GM18517 (cell line): Measurements from ENCODE around the gene CA12.
"Not testable (repeated sequence)": the region's sequence is repeated elsewhere in the genome, so short reads cannot be mapped to it uniquely, and the experiment has no call there.

Source experiments
- ATAC-seq: cut with Tn5 transposase; IDR thresholded peaks from one replicate; pipeline ENCODE4 v1.9.1; 2021; ENCODE audit warnings: mild to moderate bottlenecking, moderate library complexity; ENCODE audit not compliant: unreplicated experiment

Gene CA12

GRCh38 chr15:63360170-63360569, 21.5 kb downstream of the CA12 start:
- no peak for ATAC-seq

GRCh38 chr15:63358241-63359029, 23.2 kb downstream of the CA12 start:
- ATAC-seq: no peak

GRCh38 chr15:63357731-63358130, 23.9 kb downstream of the CA12 start:
- no peak for ATAC-seq

GRCh38 chr15:63357061-63357460, 24.6 kb downstream of the CA12 start:
- no peak for ATAC-seq

- ATAC-seq: no peak
Observed at GRCh38 chr15:63354821-63355650, 26.6 kb downstream of the CA12 start.

- no peak for ATAC-seq
Observed at GRCh38 chr15:63353887-63354286, 27.8 kb downstream of the CA12 start.

GRCh38 chr15:63353261-63353660, 28.4 kb downstream of the CA12 start:
- ATAC-seq: no peak

GRCh38 chr15:63352808-63353207, 28.8 kb downstream of the CA12 start:
- no peak for ATAC-seq

GRCh38 chr15:63351170-63351569, 30.5 kb downstream of the CA12 start:
- no peak for ATAC-seq

GRCh38 chr15:63350178-63350621, 31.4 kb downstream of the CA12 start:
- no peak for ATAC-seq

GRCh38 chr15:63349621-63350020, 32.0 kb downstream of the CA12 start:
- ATAC-seq: no peak

GRCh38 chr15:63349156-63349555, 32.5 kb downstream of the CA12 start:
- no peak for ATAC-seq

GRCh38 chr15:63348392-63348791, 33.3 kb downstream of the CA12 start:
- no peak for ATAC-seq

GRCh38 chr15:63347074-63347857, 34.4 kb downstream of the CA12 start:
- no peak for ATAC-seq

- ATAC-seq: no peak
Observed at GRCh38 chr15:63345391-63345752, 36.3 kb downstream of the CA12 start.

- no peak for ATAC-seq
Observed at GRCh38 chr15:63344731-63345390, 36.8 kb downstream of the CA12 start.

- not testable (repeated sequence) for ATAC-seq
Observed at GRCh38 chr15:63342996-63343562, 38.6 kb downstream of the CA12 start.

GRCh38 chr15:63341898-63342297, 39.7 kb downstream of the CA12 start:
- ATAC-seq: no peak

GRCh38 chr15:63340878-63341277, 40.8 kb downstream of the CA12 start:
- ATAC-seq: no peak

GRCh38 chr15:63340353-63340752, 41.3 kb downstream of the CA12 start:
- no peak for ATAC-seq
